Activated T-helper 17 cell treated with anti-CD3 and anti-CD28 coated beads, Interleukin-2, amount 50 U/mL, for 72 hours (primary cell): Measurements from ENCODE around the gene CBARP. TPM values are rescaled to one million over a fixed set of nuclear protein-coding genes. Genes with fewer than 3 reads are reported as not detected.

ENCODE experiments used
- ATAC-seq: fragments of 150-1000 bp; cut with Tn5 transposase; replicated peaks from 2 replicates; pipeline ENCODE4 v1.10.0; 2021; ENCODE audit warnings: mild to moderate bottlenecking, moderate library complexity
- H3K27ac Mint-ChIP-seq: one replicate; pipeline ENCODE4 v1.8.0; 2022; ENCODE audit warnings: mixed read lengths
- H3K27me3 Mint-ChIP-seq: one replicate; pipeline ENCODE4 v1.8.0; 2022; ENCODE audit warnings: mixed read lengths
- H3K36me3 Mint-ChIP-seq: one replicate; pipeline ENCODE4 v1.8.0; 2022; ENCODE audit warnings: low read depth, mild to moderate bottlenecking, mixed read lengths
- H3K4me1 Mint-ChIP-seq: one replicate; pipeline ENCODE4 v1.8.0; 2022; ENCODE audit warnings: mixed read lengths
- H3K4me3 Mint-ChIP-seq: one replicate; pipeline ENCODE4 v1.8.0; 2022; ENCODE audit warnings: mild to moderate bottlenecking, mixed read lengths
- H3K9me3 Mint-ChIP-seq: one replicate; pipeline ENCODE4 v1.8.0; 2022; ENCODE audit warnings: mixed read lengths
- total RNA-seq, 2 donors: library from RNA; stranded (reverse); gene quantifications; one replicate each; pipeline ENCODE4 v1.2.3, GENCODE V29; 2022

The CBARP gene
- total RNA-seq, 2 donors from 2014 or later: 0.77 to 1.4 TPM

- peak overlapping the region; percentile 87 for H3K4me3 Mint-ChIP-seq
- no peaks in the 10 kb centered on the region for H3K27me3 Mint-ChIP-seq
- no peak for ATAC-seq
- peaks cover 81% of the 10 kb centered on the region for H3K36me3 Mint-ChIP-seq
- H3K4me1 Mint-ChIP-seq: peaks cover 37% of the 10 kb centered on the region
- H3K27ac Mint-ChIP-seq: peak overlapping the region; percentile 91
- no peaks in the 10 kb centered on the region for H3K9me3 Mint-ChIP-seq
These were observed 34.0 kb upstream of the CBARP start for GRCh38 chr19:1271528-1272422.

- Mint-ChIP-seq H3K27me3 (no peaks in the 10 kb centered on the region), H3K4me1 (peaks cover 37% of the 10 kb centered on the region), H3K9me3 (no peaks in the 10 kb centered on the region), H3K36me3 (peaks cover 73% of the 10 kb centered on the region), H3K4me3 (peak overlapping the region; percentile 87), H3K27ac (peak overlapping the region; percentile 91)
- ATAC-seq: no peak
These were observed 33.2 kb upstream of the CBARP start for GRCh38 chr19:1270854-1271527.

- ATAC-seq: no peak
- Mint-ChIP-seq H3K9me3 (no peaks in the 10 kb centered on the region), H3K27ac (peak overlapping the region; percentile 91), H3K4me1 (peaks cover 37% of the 10 kb centered on the region), H3K36me3 (peaks cover 67% of the 10 kb centered on the region), H3K27me3 (no peaks in the 10 kb centered on the region), H3K4me3 (peak overlapping the region; percentile 87)
These were observed 32.5 kb upstream of the CBARP start for GRCh38 chr19:1270213-1270853.

GRCh38 chr19:1269478-1270212 is 31.8 kb upstream of the CBARP start:
- Mint-ChIP-seq H3K9me3 (no peaks in the 10 kb centered on the region), H3K4me1 (peaks cover 37% of the 10 kb centered on the region), H3K27me3 (no peaks in the 10 kb centered on the region), H3K36me3 (peaks cover 60% of the 10 kb centered on the region), H3K27ac (peak overlapping the region; percentile 91), H3K4me3 (peak overlapping the region; percentile 87)
- peak; percentile 48 for ATAC-seq

GRCh38 chr19:1269065-1269477 is 31.3 kb upstream of the CBARP start, which contains the start of gene CIRBP:
TSS of gene CIRBP (plus strand) at chr19:1269332. CDS start at chr19:1270934, 1,602 bp downstream.
- no peaks in the 10 kb centered on the region for H3K9me3 Mint-ChIP-seq
- H3K27me3 Mint-ChIP-seq: no peaks in the 10 kb centered on the region
- H3K36me3 Mint-ChIP-seq: peaks cover 54% of the 10 kb centered on the region
- ATAC-seq: peak; percentile 85
- H3K4me1 Mint-ChIP-seq: peaks cover 37% of the 10 kb centered on the region
- H3K27ac Mint-ChIP-seq: peak within 1 kb of the TSS; percentile 91
- H3K4me3 Mint-ChIP-seq: peak within 1 kb of the TSS; percentile 87

GRCh38 chr19:1268226-1269064 is 30.6 kb upstream of the CBARP start:
- ATAC-seq: no peak
- Mint-ChIP-seq H3K27ac (peak overlapping the region; percentile 91), H3K27me3 (no peaks in the 10 kb centered on the region), H3K4me3 (peak overlapping the region; percentile 83), H3K9me3 (no peaks in the 10 kb centered on the region), H3K36me3 (peaks cover 48% of the 10 kb centered on the region), H3K4me1 (peaks cover 33% of the 10 kb centered on the region)

GRCh38 chr19:1267477-1268225 is 29.8 kb upstream of the CBARP start:
- Mint-ChIP-seq H3K27ac (peak overlapping the region; percentile 91), H3K9me3 (no peaks in the 10 kb centered on the region), H3K36me3 (peaks cover 40% of the 10 kb centered on the region), H3K27me3 (no peaks in the 10 kb centered on the region), H3K4me3 (peak overlapping the region; percentile 83), H3K4me1 (peaks cover 28% of the 10 kb centered on the region)
- ATAC-seq: no peak

GRCh38 chr19:1266916-1267476 is 29.2 kb upstream of the CBARP start:
- Mint-ChIP-seq H3K4me3 (peak overlapping the region; percentile 83), H3K36me3 (peaks cover 34% of the 10 kb centered on the region), H3K9me3 (no peaks in the 10 kb centered on the region), H3K27me3 (no peaks in the 10 kb centered on the region), H3K4me1 (peaks cover 23% of the 10 kb centered on the region), H3K27ac (no peak overlapping the region)
- ATAC-seq: peak; percentile 18

- Mint-ChIP-seq H3K4me1 (peaks cover 25% of the 10 kb centered on the region), H3K36me3 (peaks cover 33% of the 10 kb centered on the region), H3K4me3 (peak overlapping the region; percentile 52), H3K27ac (no peak overlapping the region), H3K27me3 (no peaks in the 10 kb centered on the region), H3K9me3 (no peaks in the 10 kb centered on the region)
- peak; percentile 45 for ATAC-seq
These were observed 28.5 kb upstream of the CBARP start for GRCh38 chr19:1266129-1266915.

GRCh38 chr19:1265615-1266128 is 27.9 kb upstream of the CBARP start:
- peak overlapping the region; percentile 52 for H3K4me3 Mint-ChIP-seq
- peak overlapping the region; percentile 4 for H3K27ac Mint-ChIP-seq
- peaks cover 28% of the 10 kb centered on the region for H3K36me3 Mint-ChIP-seq
- peaks cover 20% of the 10 kb centered on the region for H3K4me1 Mint-ChIP-seq
- ATAC-seq: peak; percentile 3
- H3K27me3 Mint-ChIP-seq: no peaks in the 10 kb centered on the region
- no peaks in the 10 kb centered on the region for H3K9me3 Mint-ChIP-seq

- H3K9me3 Mint-ChIP-seq: no peaks in the 10 kb centered on the region
- peaks cover 16% of the 10 kb centered on the region for H3K4me1 Mint-ChIP-seq
- ATAC-seq: no peak
- H3K27me3 Mint-ChIP-seq: no peaks in the 10 kb centered on the region
- H3K4me3 Mint-ChIP-seq: peak overlapping the region; percentile 52
- peaks cover 22% of the 10 kb centered on the region for H3K36me3 Mint-ChIP-seq
- H3K27ac Mint-ChIP-seq: peak overlapping the region; percentile 4
These were observed 27.2 kb upstream of the CBARP start for GRCh38 chr19:1264801-1265614.
